GM19395 (cell line): ENCODE data around the gene CLDN22.

Experiments used
- ATAC-seq: cut with Tn5 transposase; IDR thresholded peaks from one replicate; pipeline ENCODE4 v1.9.1; 2021; ENCODE audit warnings: mild to moderate bottlenecking, moderate library complexity; ENCODE audit not compliant: unreplicated experiment

CLDN22 gene

DNA sequence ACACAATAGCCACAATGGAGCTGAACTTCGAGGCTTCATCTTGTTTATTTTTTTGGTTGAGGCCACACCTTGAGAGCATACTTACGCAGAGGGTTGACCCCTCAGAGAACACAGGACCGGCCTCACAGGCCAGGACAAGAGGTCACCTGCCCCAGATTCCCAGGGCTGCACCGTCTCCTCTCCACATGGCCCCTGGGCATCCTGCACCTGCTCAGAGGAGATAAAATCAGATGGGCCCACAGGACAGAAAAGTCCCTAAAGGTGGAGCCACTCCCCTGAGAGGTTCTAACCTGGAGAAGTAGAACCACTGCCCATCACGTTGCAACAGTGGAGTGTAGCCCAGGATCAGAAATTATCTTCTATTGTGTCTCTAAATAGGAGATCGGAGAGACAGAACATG, 3.2 kb upstream of the CLDN22 start:
- no peak for ATAC-seq

DNA sequence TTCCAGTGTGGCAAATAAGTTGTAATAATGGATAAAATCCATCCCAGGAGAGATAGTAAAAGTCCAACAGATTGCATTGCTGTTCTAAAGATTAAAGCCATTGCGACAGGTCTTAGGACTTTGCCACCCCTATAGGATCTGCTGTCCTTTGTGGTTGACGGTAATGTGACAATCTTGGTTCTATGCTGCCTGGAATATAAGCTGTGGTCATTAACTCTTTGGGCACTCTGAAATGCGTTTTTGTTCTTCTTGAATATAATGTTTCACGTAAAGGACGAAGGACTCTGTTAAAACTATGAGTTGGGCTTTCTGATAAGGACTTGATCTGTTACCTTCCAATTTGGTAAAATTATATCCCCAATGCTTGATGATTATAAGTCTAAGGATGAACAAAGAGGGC, 2.2 kb upstream of the CLDN22 start, which contains the start of gene CLDN24:
TSS of gene CLDN24 (minus strand) at position 101 of the 400 bp plus-strand sequence. CDS start at position 101, 0 bp downstream.
- ATAC-seq, result no peak

DNA sequence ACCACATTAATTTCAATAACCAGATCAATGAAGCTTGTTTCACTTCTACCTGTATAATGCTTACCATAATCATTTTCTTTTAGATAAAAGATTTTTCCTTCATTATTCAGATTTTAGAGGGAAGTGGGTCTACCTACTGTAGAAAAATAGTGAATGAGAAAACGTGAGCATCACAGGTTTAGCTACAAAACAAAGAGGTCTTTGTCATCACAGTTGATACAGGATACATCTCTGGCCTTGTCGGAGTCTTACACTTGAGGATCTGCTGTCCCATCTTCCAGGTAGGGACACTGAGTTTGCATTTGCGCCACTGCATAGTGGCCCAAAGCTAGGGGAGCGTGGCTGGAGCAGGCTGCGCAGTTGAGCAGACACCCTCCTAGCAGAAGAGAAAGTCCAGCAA, 1.4 kb upstream of the CLDN22 start:
- ATAC-seq, result no peak

DNA sequence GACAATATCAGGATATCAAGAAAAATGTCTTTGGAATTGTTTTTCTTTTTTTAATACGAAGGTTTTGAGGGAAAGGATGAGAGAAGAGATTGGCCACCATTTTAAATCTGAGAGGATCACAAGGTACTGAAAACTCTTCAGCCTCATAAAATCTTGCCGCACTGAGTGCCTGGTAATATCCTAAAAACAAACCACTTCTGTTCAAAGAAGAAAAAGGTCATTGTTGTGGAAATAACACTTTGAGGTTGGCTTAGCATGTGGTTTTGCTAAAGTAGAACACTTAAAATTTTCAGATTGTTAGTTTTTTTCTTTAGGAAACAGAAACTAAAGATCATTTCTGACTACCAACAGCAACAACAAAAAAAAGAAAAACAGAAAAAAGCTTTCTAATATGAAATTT, 1.0 kb upstream of the CLDN22 start:
- ATAC-seq, result no peak

DNA sequence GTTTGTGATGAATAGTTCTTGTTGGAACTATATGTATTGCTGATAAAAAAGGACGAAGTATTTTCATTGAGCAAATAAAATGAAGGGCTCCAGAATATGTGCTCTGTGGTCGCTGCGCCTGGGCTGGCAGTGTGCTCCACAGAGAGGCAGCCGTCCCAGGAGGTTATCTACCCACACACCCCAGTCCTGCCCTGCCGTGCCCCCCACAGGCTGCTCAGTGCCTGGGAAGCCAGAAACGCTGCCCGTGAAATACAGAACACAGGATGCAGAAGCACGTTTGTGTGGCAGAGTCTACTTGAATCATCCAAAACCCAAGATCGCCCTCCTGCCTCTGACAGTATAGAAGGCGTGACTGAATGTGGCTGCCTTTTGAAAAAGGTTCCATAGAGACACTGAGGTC, 1.4 kb downstream of the CLDN22 start:
- ATAC-seq, result no peak

DNA sequence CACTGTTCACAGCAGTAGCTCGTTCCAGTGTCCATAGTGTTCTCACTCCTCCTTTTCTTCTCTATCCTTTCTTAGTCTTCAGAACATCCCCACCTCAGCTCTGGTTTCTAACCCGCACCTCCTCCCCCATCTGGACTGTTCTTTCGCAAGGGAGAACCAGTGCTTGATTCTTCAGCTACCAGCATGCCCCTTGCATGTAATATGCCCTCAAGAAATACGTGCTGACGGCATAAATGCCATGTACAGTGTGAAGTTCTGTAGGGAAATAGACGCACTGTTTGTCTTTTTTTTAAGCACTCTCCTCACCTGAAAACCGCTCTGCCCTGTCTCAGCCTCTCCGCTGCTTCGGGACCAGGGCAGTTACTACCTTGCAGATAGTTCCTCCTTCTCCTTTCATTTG, 5.3 kb downstream of the CLDN22 start:
- ATAC-seq, result no peak

DNA sequence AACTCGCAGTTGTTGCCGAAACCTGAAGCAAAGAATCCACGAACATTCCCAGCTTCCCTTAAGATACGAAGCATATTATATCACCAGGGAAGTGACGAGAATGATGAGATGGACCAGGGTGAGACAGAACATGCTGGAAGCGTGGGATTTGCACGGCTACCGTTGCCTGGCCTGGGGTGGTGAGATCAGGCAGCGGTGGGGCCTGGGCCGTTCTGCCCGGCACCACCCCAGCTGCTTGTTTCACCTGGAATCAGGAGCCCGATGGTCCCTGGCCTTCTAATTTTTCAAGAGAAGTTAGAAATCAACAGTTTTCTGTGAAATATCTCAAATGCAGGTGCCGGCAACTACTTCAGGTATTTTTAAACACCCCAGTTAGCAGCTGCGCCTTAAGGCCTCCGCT, 5.7 kb downstream of the CLDN22 start:
- no peak for ATAC-seq

DNA sequence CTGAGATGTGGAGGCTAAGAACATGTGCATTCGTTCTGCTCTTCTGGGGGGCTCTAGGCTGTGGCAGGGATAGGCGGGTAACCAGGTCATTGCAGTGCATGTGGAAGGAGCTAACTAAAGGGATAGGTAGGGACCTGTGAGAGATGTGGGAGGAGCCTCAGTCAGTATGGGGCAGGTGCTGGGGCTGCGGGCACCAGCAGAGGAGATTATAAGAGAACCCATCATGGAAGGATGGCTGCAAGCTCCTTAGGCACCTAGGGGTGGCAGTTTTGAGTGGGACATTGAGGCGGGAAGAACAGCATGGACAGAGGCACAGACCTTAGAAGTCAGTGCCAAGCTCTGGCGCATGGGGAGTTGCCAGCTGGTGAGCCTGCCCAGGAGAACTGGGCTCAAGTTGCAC, 7.2 kb downstream of the CLDN22 start:
- no peak for ATAC-seq

DNA sequence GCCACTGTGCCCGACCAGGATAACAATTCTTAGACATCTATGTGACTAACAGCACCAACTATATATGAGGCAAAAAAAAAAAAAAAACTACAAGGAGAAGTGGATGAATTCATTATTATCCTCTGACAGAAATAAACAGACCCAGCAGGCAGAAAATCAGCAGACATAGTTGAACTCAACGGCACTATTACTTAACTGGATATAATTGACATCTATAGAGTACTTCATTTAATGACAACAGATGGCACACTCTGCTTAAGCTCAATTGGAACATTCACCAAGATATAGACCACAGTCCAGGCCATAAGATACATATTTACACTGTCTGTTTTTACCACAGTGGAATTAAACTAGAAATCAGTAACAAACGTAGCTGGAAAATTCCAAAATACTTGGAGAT, 13.3 kb downstream of the CLDN22 start:
- ATAC-seq, result no peak

DNA sequence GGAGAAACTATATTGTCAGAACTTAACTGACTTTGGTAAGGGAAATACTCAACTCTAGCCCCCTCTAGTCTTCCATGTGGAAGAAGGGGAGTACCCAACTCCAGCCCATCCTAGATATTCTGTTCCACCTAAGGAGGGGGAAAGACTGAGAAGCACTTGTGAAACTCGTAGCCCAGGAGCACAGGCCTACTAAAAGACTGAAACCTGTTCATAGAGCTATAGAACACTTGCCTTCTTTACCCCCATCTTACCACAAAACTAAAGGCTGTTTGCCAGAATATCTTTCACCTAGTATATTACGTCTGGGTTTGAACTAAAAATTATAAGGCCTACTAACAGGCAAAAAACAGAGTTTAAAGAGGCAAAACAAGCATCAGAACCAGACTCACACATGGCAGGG, 15.5 kb downstream of the CLDN22 start:
- ATAC-seq, result peak; percentile 54

DNA sequence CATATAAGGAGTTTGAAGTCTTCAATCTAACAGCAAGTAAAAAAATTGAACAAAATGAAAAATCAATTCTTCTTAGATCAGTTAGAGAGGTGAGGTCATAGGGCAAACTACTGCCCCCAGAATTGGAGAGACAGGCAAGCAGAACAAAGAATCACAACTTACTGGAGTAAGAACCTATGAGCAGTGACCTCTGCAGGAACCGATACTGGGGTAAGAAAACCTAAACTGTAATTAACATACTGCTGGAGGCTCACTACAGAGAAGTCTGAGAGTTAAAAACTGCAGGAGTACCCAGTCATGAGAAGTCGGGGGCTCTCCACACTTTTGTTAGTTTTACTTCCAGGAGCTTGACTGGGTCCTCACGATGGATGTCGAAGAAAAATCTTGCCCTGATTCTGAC, 16.0 kb downstream of the CLDN22 start:
- ATAC-seq, result peak; percentile 73

DNA sequence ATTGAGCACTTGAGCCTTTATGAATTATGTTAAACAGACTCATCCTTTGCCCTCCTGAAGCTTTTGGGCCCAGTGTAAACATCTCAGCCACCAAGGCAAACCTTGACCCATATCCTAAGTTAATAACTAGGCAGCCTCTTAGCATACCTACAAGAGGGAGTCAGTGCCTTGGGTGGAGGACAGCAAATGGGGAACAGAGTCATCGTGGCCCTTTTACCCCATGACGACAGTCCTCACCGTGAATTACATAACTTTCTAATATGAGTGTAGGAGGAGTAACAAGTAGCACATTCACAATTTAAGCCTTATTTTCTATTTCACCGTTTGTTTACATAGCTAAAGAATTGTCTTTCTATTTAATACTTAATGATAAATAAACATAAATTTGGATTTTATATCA, 16.8 kb downstream of the CLDN22 start:
- ATAC-seq, result no peak

DNA sequence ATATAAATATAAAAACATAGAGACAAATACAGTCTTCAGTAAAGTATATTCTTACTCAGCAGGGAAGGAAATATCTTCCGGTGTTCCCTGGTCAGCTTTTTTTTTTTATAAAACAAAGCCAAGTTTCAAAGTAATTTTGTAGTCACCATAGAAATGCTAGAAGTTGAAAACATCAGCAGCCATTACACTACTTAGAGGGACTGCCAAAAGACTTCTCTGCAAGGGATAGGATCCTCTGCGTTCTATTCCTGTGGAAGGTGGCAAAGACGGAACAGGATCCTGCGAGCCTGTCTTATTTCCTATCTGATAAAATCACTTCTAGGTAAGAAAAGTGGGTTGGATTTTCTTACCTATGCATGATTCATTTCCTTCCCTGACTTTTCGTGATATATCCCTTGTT, 19.4 kb downstream of the CLDN22 start:
- ATAC-seq, result no peak

DNA sequence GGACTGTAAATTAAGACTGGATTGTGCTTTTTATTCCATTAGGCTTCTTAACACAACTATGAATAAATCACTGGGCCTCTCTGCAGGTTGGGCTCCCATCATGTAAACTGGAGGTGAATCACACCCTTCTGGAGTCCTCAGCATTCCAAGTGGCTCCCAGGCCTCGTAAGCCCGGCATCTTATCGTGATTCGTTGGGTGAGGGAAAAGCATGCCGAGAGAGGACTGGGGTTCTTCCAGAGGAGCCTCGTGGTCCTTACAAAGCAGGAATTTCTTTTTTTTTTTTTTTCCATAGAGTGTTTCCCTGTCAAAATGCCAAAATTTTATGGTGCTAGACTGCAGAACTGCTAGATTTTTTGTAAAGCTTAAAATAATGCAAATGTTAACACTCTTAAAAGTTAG, 20.0 kb downstream of the CLDN22 start:
- ATAC-seq, result no peak

DNA sequence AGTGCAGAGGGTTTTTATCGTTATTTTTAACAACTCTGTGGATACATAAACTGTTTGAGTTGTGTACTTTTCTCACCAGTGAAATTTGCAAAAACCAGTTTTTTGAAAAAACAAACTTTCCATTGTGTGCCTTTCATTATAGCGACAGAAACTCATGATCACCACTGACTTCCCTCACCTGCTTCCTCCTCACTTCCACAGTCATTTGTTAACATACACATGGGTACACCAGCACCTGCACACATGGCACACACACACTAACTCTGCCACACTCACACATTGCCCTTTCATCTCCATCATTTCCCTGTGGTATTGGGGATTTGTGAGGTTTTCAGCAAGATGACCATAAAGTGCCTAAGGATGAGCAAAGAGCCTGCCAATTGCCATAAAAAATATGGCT, 20.6 kb downstream of the CLDN22 start:
- ATAC-seq, result peak; percentile 48

DNA sequence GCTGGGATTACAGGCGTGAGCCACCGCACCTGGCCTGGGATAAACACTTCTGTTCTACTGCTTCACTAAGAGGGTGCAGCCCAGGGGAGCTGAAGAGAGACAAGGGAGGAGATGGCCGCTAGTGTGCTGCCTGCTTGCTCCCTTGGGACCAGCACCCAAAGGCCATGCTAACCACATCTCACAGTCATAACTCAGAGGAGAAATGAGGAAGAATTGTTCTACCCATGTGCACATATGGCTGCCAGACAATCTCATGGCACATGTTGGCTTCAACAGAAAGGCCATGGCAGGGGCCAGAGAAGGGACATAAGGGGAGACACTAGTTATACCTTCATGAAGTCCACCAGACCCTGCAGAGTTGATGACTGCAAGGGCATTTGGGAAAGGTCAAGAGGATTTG, 22.4 kb downstream of the CLDN22 start:
- ATAC-seq, result peak; percentile 71

DNA sequence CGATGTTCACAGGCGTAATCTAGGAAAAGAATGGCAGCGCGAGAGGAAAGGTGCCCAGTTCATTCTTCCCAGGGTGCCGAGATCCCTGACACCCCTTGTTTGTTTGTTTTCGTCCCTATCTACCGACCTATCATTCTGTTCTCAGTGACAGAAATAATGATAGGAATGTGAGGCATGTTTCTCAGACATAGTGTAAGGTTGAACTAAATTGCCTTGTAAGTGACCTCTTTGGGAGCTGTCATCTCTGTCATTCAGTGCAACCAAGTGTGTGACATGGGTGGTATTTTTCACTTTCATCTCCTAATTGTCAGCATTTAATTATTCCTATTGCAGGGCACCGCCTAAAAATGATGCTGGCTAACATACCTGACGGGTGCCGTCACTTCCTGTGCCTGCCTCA, 24.4 kb downstream of the CLDN22 start:
- ATAC-seq, result no peak

DNA sequence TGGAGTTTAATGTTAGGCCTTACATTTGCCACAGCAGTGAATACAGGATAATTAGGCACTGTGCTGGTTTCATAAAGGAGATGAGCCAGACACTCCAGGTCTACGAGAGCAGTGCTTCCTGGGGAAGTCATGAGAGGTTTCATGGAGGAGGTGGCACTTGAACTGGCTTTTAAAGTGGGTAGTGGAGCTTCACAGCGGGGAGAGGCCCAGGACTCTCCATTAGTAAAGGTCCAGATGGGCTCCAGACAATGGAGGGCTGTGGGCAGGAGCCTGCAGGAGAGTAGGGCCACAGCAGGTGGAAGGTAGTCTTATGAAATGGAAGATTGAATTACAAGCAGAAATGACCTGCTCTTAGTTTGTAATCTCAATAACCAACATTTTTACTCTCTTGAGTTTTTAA, 29.0 kb downstream of the CLDN22 start:
- ATAC-seq, result no peak

DNA sequence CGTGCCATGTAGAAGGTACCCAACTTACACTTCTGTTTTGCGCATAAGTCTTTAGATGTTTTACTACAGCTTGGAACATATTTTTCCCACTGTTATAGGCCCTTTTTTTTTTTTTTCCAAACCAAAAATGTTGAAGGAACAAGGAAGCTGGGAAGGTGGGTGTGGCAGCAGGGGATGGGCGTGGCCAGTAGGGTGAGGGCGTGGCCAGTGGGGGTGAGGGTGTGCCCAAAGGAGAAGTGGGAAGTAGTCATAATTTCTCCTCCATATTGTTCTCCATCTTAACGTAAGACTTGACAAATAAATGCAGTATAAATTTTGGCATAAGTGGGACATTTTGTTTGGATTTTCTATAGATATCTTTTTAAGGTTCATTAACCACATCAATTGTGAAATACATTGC, 30.4 kb downstream of the CLDN22 start:
- ATAC-seq, result no peak

DNA sequence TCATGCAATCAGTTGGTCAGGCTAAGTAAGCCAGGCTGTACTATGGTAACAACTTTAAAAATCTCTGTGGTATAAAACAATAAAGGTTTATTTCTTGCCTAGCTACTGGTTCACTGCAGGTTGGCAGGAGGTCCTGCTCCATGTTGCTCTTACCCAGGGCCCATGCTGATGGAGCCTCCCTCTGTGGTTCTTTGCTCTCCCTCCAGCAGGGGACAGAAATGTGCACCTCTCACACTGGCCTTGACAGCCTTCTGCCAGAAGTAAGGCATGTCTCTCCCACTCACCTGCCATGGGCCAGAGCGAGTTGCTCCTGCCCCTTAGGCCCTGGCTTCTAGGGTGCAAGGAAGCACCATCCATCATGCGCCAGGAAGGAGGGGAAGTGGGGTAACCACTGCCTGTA, 31.1 kb downstream of the CLDN22 start:
- ATAC-seq, result no peak

DNA sequence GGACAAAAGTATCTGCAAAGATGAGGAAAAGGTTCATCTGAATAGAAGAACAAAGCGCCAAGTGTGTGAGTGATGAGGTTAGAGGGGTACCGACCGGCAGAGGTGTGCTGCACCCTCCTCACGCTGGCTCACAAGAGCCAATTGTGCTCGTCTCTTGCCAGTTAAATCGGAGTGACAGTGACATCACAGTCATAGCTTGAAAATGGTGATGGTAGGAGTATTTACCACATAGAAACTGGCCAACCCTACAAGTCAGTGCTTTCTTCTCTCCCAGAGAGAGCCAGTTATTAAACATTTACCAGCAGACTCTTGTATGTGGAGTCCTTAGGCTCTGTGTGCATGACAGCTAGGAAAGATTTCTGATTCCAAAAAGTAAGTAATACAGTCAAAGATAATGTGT, 32.4 kb downstream of the CLDN22 start:
- ATAC-seq, result peak; percentile 79

DNA sequence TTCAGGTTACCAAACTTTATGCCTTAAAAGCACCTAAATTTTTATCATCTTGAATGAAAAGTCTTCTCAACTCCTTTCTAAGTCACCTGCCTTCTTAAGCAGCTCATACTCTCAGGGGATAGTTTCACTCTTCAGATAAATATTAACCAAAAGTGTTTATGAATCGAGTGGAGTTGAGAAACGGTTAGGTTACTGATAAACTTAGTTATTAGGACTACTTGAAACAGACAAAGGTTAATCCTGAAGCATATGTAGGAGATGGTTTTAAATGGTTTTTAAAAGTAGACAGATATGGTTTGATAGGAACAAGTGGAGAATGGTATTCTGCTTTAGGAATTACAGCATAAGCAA, 32.8 kb downstream of the CLDN22 start:
- peak; percentile 87 for ATAC-seq

DNA sequence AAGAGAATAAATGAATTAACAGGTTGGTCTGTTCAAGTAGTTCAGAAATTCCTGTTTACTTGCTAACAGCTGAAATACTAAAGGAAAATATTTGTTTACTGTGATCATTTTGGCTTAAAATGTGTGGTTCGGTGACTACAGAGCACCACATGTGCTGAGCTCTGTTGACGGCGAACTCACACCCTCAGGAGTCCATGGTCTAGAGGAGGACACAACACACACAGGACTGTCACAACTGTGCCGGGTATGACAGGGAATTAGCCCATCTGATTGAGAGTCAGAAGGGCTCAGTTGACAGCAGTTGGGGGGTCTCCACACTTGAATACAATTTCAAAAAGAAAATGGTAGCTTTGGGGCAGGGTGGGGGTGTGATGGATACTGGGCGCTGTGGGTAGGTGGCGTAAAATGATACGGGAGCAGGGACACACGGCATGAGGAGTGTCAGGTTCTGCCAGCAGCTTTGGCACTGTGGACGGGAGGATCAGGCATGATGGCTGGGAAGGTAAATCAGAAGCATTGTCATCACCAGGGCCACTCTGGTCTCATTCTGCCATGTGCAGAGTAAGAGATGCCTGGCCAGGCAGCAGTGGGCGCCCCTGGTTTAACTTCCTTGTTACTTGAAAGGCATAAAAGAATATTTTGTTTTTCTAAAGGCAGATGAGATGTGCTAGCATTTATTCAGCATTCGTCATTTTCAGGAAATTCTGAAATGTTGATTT, 33.3 kb downstream of the CLDN22 start:
- ATAC-seq, result peak; percentile 38
